AG10803 (cell line): Measurements from ENCODE around the gene DCUN1D3.

Experiments used
- DNase-seq: peaks from one replicate; pipeline ENCODE4 v3.0.0; 2010; ENCODE audit warnings: low read depth
- H3K4me3 ChIP-seq: 2 replicates; pipeline ENCODE4 v1.5.1; 2011; ENCODE audit warnings: mild to moderate bottlenecking, low read length, control low read depth
- CTCF ChIP-seq: conservative IDR thresholded peaks from 2 replicates; pipeline ENCODE4 v1.5.1; 2011; ENCODE audit warnings: mild to moderate bottlenecking, low read length, control low read depth, inconsistent platforms

DCUN1D3 gene

GRCh38 chr16:20829536-20829935 is 70.6 kb downstream of the DCUN1D3 start:
- no peak overlapping the region for H3K4me3 ChIP-seq
- TF ChIP-seq CTCF = no peak
- DNase-seq = no peak

GRCh38 chr16:20826039-20826566 is 74.1 kb downstream of the DCUN1D3 start:
- no peak overlapping the region for H3K4me3 ChIP-seq
- TF ChIP-seq CTCF = no peak
- no peak for DNase-seq

GRCh38 chr16:20822521-20823325 is 77.4 kb downstream of the DCUN1D3 start:
- no peak for DNase-seq
- TF ChIP-seq CTCF = no peak

GRCh38 chr16:20821682-20822081 is 78.5 kb downstream of the DCUN1D3 start:
- no peak overlapping the region for H3K4me3 ChIP-seq
- TF ChIP-seq CTCF = no peak
- no peak for DNase-seq

More at GRCh38 chr16:20822521-20823325, 77.4 kb downstream of the DCUN1D3 start:
- H3K4me3 ChIP-seq = no peak overlapping the region

- no peak for TF ChIP-seq CTCF
- no peak overlapping the region for H3K4me3 ChIP-seq
- DNase-seq = no peak
These were observed 81.1 kb downstream of the DCUN1D3 start for GRCh38 chr16:20818929-20819585.

GRCh38 chr16:20814784-20815183 is 85.4 kb downstream of the DCUN1D3 start:
- TF ChIP-seq CTCF = no peak
- no peak overlapping the region for H3K4me3 ChIP-seq
- DNase-seq = no peak
